Activated B cell treated with CpG ODN at 0.5 μM for 24 hours (primary cell): ENCODE data around the gene PLCL2. TPM values are rescaled to one million over a fixed set of nuclear protein-coding genes. Genes with fewer than 3 reads are reported as not detected.
A peak's percentile ranks its signal among the peaks of the same experiment; 100 is the strongest.

Source experiments
- ATAC-seq: fragments of 200-7000 bp; cut with Tn5 transposase; one replicate; pipeline ENCODE4 v1.10.0; 2021; ENCODE audit warnings: low read depth, mild to moderate bottlenecking, moderate library complexity
- CTCF ChIA-PET: fragments of 350-600 bp; sonication (Branson Sonifier 250); formaldehyde crosslinking; loops from one replicate; lab custom pipeline; 2021; ENCODE audit warnings: antibody characterized with exemption; lab: Charles Lee
- POLR2A ChIA-PET: fragments of 350-600 bp; sonication (Branson Sonifier 250); formaldehyde crosslinking; loops from one replicate; lab custom pipeline; 2021; ENCODE audit warnings: antibody characterized with exemption; lab: Charles Lee
- DNase-seq: peaks from one replicate; pipeline ENCODE4 v3.0.0; 2022
- H3K27ac Mint-ChIP-seq: one replicate; pipeline ENCODE4 v1.8.0; 2020; ENCODE audit warnings: mixed read lengths
- H3K27me3 Mint-ChIP-seq: one replicate; pipeline ENCODE4 v1.8.0; 2021; ENCODE audit warnings: mixed read lengths
- H3K36me3 Mint-ChIP-seq: one replicate; pipeline ENCODE4 v1.8.0; 2021; ENCODE audit warnings: low read depth, mixed read lengths
- H3K4me1 Mint-ChIP-seq: one replicate; pipeline ENCODE4 v1.8.0; 2021; ENCODE audit warnings: mixed read lengths
- H3K4me3 Mint-ChIP-seq: one replicate; pipeline ENCODE4 v1.8.0; 2020; ENCODE audit warnings: mild to moderate bottlenecking, mixed read lengths
- H3K9me3 Mint-ChIP-seq: one replicate; pipeline ENCODE4 v1.8.0; 2020; ENCODE audit warnings: mixed read lengths
- CTCF ChIP-seq: fragments of 200-600 bp; IDR thresholded peaks from one replicate; pipeline ENCODE4 v1.8.0; 2022; ENCODE audit warnings: antibody characterized with exemption, mild to moderate bottlenecking
- intact Hi-C: fragments of 100-400 bp; cut with micrococcal nuclease; formaldehyde crosslinking; loops from one replicate; pipeline ENCODE4 v1.15.1; 2024
- total RNA-seq: library from RNA; stranded (reverse); gene quantifications from 2 replicates; pipeline ENCODE4 v1.2.3, GENCODE V29; 2022

The PLCL2 gene
- total RNA-seq, 1 donor from 2014 or later = 40.0 TPM

- H3K9me3 Mint-ChIP-seq = no peaks in the 10 kb centered on the region
- no peak overlapping the region for H3K27ac Mint-ChIP-seq
- peaks cover 5% of the 10 kb centered on the region for H3K4me1 Mint-ChIP-seq
- ChIA-PET POLR2A (no interaction called here), CTCF (no interaction called here)
- intact Hi-C loops = loop anchor here (2.0 kb wide), 1 partner anchor 19 kb away; no protein-coding TSS in a partner anchor
- H3K4me3 Mint-ChIP-seq = no peak overlapping the region
- ATAC-seq (no peak), DNase-seq (no peak)
- H3K27me3 Mint-ChIP-seq = peaks cover under 1% of the 10 kb centered on the region
- no peaks in the 10 kb centered on the region for H3K36me3 Mint-ChIP-seq
- TF ChIP-seq CTCF = no peak
Observed at GRCh38 chr3:16877505-16877904, 7.2 kb upstream of the PLCL2 start.

GRCh38 chr3:16877911-16878310, 6.8 kb upstream of the PLCL2 start:
- Mint-ChIP-seq H3K9me3 (no peaks in the 10 kb centered on the region), H3K4me3 (no peak overlapping the region), H3K36me3 (no peaks in the 10 kb centered on the region), H3K27me3 (no peaks in the 10 kb centered on the region), H3K27ac (no peak overlapping the region), H3K4me1 (peaks cover 5% of the 10 kb centered on the region)
- ChIA-PET CTCF (no interaction called here), POLR2A (no interaction called here)
- no peak for DNase-seq
- no peak for TF ChIP-seq CTCF
- intact Hi-C loops = loop anchor here (2.0 kb wide), 1 partner anchor 19 kb away; no protein-coding TSS in a partner anchor
- ATAC-seq = no peak

- no peak for ATAC-seq
- peak overlapping the region; percentile 56 for H3K4me3 Mint-ChIP-seq
- CTCF ChIA-PET = no interaction called here
- no peak for TF ChIP-seq CTCF
- no peak overlapping the region for H3K27ac Mint-ChIP-seq
- intact Hi-C loops = loop anchor here (10.0 kb wide), 1 partner anchor 863 kb away; the partner anchor contains the start of gene TBC1D5
- POLR2A ChIA-PET = interaction anchor here (0.7 kb wide), 1 partner anchor 32 kb away, joined by 3 read pairs; no protein-coding TSS in a partner anchor
- H3K27me3 Mint-ChIP-seq = no peaks in the 10 kb centered on the region
- DNase-seq = no peak
- peaks cover 9% of the 10 kb centered on the region for H3K36me3 Mint-ChIP-seq
- peaks cover 21% of the 10 kb centered on the region for H3K4me1 Mint-ChIP-seq
- H3K9me3 Mint-ChIP-seq = no peaks in the 10 kb centered on the region
Observed at GRCh38 chr3:16881896-16882630, 2.7 kb upstream of the PLCL2 start.

- peak overlapping the region; percentile 94 for H3K4me3 Mint-ChIP-seq
- no peak for ATAC-seq
- intact Hi-C loops = loop anchor here (10.0 kb wide), 1 partner anchor 862 kb away; the partner anchor contains the start of gene TBC1D5
Observed at GRCh38 chr3:16883057-16883722, 1.6 kb upstream of the PLCL2 start.

More at GRCh38 chr3:16883057-16883722, 1.6 kb upstream of the PLCL2 start:
- no peak for TF ChIP-seq CTCF
- Mint-ChIP-seq H3K4me1 (peaks cover 32% of the 10 kb centered on the region), H3K9me3 (no peaks in the 10 kb centered on the region), H3K27ac (peak overlapping the region; percentile 82), H3K36me3 (peaks cover 9% of the 10 kb centered on the region), H3K27me3 (no peaks in the 10 kb centered on the region)
- POLR2A ChIA-PET = interaction anchor here (1.3 to 3.8 kb wide), 7 partner anchors 11 to 313 kb away, joined by 3 to 56 read pairs (median 9); no protein-coding TSS in a partner anchor
- CTCF ChIA-PET = interaction anchor here (0.7 to 3.5 kb wide), 17 partner anchors 9 to 352 kb away, joined by 3 to 24 read pairs (median 5); no protein-coding TSS in a partner anchor
- DNase-seq = no peak
